PC-9 (cell line): ENCODE results near the gene ADCY3. TPM values are rescaled to one million over a fixed set of nuclear protein-coding genes. Genes with fewer than 3 reads are reported as not detected.

Source experiments
- BruUV-seq: library from RNA; stranded (reverse); fragments of 400-500 nt; replicated peaks from 2 replicates; lab custom pipeline; 2021; lab: Mats Ljungman, UMichigan
- CTCF ChIA-PET: fragments of 300-600 bp; sonication (Branson Sonifier 250); formaldehyde crosslinking; loops from one replicate; lab custom pipeline; 2022; ENCODE audit warnings: antibody characterized with exemption; lab: Charles Lee
- POLR2A ChIA-PET: fragments of 300-600 bp; sonication (Branson Sonifier 250); formaldehyde crosslinking; loops from one replicate; lab custom pipeline; 2022; ENCODE audit warnings: antibody characterized with exemption; ENCODE audit not compliant: unreplicated experiment; lab: Charles Lee
- DNase-seq, 2 experiments: peaks; one replicate each; pipeline versions ENCODE4 v3.0.0 to v3.0.0-alpha.2; 2015 to 2022; ENCODE audit warnings: mixed read lengths in 1 of 2
- H2AFZ ChIP-seq: fragments of 200-600 bp; sonication (generic); 2 replicates; pipeline ENCODE4 v1.8.1; 2017; ENCODE audit warnings: antibody characterized with exemption
- H3F3A ChIP-seq: fragments of 200-600 bp; sonication (generic); 2 replicates; pipeline ENCODE4 v1.8.1; 2017; ENCODE audit warnings: antibody characterized with exemption, mild to moderate bottlenecking, low read depth; ENCODE audit not compliant: insufficient read depth
- H3K27ac ChIP-seq: fragments of 200-600 bp; sonication (generic); 2 replicates; pipeline ENCODE4 v1.6.1; 2016; ENCODE audit warnings: mixed run types
- H3K27me3 ChIP-seq: fragments of 200-600 bp; sonication (generic); 2 replicates; pipeline ENCODE4 v1.6.1; 2016; ENCODE audit warnings: low read depth, mixed run types; ENCODE audit not compliant: insufficient read depth
- H3K36me3 ChIP-seq: fragments of 200-600 bp; sonication (generic); 2 replicates; pipeline ENCODE4 v1.6.1; 2016; ENCODE audit warnings: low read depth, mixed run types
- H3K4me1 ChIP-seq: fragments of 200-600 bp; sonication (generic); replicated peaks from 2 replicates; pipeline ENCODE4 v1.6.1; 2016; ENCODE audit warnings: mixed run types; ENCODE audit not compliant: insufficient read depth
- H3K4me2 ChIP-seq: fragments of 200-600 bp; sonication (generic); 2 replicates; pipeline ENCODE4 v1.6.1; 2017; ENCODE audit warnings: mixed run types
- H3K4me3 ChIP-seq: fragments of 200-600 bp; sonication (generic); 2 replicates; pipeline ENCODE4 v1.6.1; 2016; ENCODE audit warnings: mixed run types
- H3K79me2 ChIP-seq: fragments of 200-600 bp; sonication (generic); 2 replicates; pipeline ENCODE4 v1.6.1; 2017; ENCODE audit warnings: low read depth, mixed run types
- H3K9me2 ChIP-seq: fragments of 200-600 bp; sonication (generic); 2 replicates; pipeline ENCODE4 v1.8.1; 2017; ENCODE audit warnings: mild to moderate bottlenecking; ENCODE audit not compliant: insufficient read depth
- H3K9me3 ChIP-seq: fragments of 200-600 bp; sonication (generic); 2 replicates; pipeline ENCODE4 v1.8.1; 2016; ENCODE audit warnings: low read depth; ENCODE audit not compliant: insufficient read depth
- H4K20me1 ChIP-seq: fragments of 200-600 bp; sonication (generic); 2 replicates; pipeline ENCODE4 v1.8.1; 2017; ENCODE audit not compliant: insufficient read depth
- CTCF ChIP-seq: fragments of 200-600 bp; sonication (generic); conservative IDR thresholded peaks from 2 replicates; pipeline ENCODE4 v1.6.1; 2017; ENCODE audit warnings: mixed run types, antibody characterized with exemption, mild to moderate bottlenecking, moderate library complexity
- EZH2 ChIP-seq: fragments of 200-600 bp; sonication (generic); IDR thresholded peaks from 2 replicates; pipeline ENCODE4 v1.8.0; 2017; ENCODE audit warnings: antibody characterized with exemption, low read depth
- intact Hi-C: fragments of 100-400 bp; cut with micrococcal nuclease; formaldehyde crosslinking; loops from one replicate; pipeline ENCODE4 v1.10.0; 2022; ENCODE audit not compliant: unreplicated experiment
- total RNA-seq: library from RNA; stranded (reverse); gene quantifications from 2 replicates; pipeline ENCODE4 v1.2.3, GENCODE V29; 2021

The ADCY3 gene
- total RNA-seq, 1 experiment from 2014 or later = 46.3 TPM

DNA sequence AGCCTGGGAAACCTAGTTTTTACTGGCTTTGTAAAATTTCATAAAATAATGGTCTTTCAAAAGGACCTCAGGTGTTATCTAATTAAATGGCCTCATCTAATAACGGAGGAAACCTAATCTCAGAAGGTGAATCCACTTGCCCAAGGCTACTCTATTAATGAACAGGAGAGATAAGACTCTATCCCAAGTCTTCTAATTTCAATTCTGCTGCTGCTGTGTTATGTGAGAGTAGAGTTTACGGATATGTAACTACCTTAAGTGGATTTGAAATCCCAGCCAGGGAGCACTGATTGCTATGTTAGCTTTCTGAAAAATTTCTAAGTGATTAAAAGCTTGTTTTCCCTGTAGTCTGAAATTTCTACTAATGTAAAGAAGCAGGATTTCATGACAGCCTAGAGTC is 17.2 kb upstream of the ADCY3 start:
- no TSS peak for BruUV-seq
- peak overlapping the region; percentile 59; the same call in 1 of the 2 replicates for H2AFZ ChIP-seq
- no peak for DNase-seq
- no peak overlapping the region for H3K27ac ChIP-seq
- no peaks in the 10 kb centered on the region for H3K36me3 ChIP-seq
- no peaks in the 10 kb centered on the region for H3K9me2 ChIP-seq
- no peak overlapping the region for H3K4me3 ChIP-seq
- peak overlapping the region; percentile 35 for H3K4me2 ChIP-seq
- no peaks in the 10 kb centered on the region for H3F3A ChIP-seq
- ChIA-PET CTCF (interaction anchor here (0.6 kb wide), 1 partner anchor 1532 kb away, joined by 3 read pairs; no protein-coding TSS in a partner anchor), POLR2A (interaction anchor here (0.7 kb wide), 1 partner anchor 142 kb away, joined by 3 read pairs; no protein-coding TSS in a partner anchor)
- intact Hi-C loops = no loop called here
- H4K20me1 ChIP-seq = no peaks in the 10 kb centered on the region
- no peaks in the 10 kb centered on the region for H3K9me3 ChIP-seq
- H3K27me3 ChIP-seq = no peaks in the 10 kb centered on the region
- TF ChIP-seq EZH2 (no peak), CTCF (no peak)
- no peaks in the 10 kb centered on the region for H3K79me2 ChIP-seq
- no peaks in the 10 kb centered on the region for H3K4me1 ChIP-seq

DNA sequence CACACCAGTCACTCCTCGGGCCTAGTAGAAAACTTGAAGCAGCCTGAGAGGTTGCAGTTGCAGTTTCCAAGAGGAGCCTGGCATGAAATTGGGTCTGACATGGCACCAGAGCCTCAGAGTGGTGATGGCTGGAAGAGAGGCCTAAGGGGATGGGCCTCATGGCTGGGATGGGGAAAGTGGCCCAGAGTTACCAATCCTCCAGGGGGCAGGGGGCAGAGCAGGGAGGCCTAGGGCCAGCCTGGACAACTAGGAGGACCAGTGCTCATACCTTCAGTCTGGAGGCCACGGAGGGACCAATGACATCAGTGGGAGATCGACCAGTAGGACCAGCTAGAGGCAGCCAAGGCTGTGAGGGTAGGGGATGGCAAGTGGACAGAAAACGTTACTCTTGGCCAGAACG is 15.1 kb upstream of the ADCY3 start:
- H2AFZ ChIP-seq = no peak overlapping the region
- POLR2A ChIA-PET = no interaction called here
- no peaks in the 10 kb centered on the region for H3K79me2 ChIP-seq
- no peaks in the 10 kb centered on the region for H3K9me2 ChIP-seq
- no peak overlapping the region for H3K27ac ChIP-seq
- no peaks in the 10 kb centered on the region for H3K4me1 ChIP-seq
- BruUV-seq = no TSS peak
- no peaks in the 10 kb centered on the region for H3K27me3 ChIP-seq
- TF ChIP-seq CTCF = no peak
- no peak for TF ChIP-seq EZH2
- CTCF ChIA-PET = no interaction called here
- no peak overlapping the region for H3K4me2 ChIP-seq
- DNase-seq = no peak
- no peaks in the 10 kb centered on the region for H3K36me3 ChIP-seq
- intact Hi-C loops = no loop called here
- no peaks in the 10 kb centered on the region for H4K20me1 ChIP-seq
- H3K9me3 ChIP-seq = no peaks in the 10 kb centered on the region
- H3K4me3 ChIP-seq = no peak overlapping the region
- no peaks in the 10 kb centered on the region for H3F3A ChIP-seq

DNA sequence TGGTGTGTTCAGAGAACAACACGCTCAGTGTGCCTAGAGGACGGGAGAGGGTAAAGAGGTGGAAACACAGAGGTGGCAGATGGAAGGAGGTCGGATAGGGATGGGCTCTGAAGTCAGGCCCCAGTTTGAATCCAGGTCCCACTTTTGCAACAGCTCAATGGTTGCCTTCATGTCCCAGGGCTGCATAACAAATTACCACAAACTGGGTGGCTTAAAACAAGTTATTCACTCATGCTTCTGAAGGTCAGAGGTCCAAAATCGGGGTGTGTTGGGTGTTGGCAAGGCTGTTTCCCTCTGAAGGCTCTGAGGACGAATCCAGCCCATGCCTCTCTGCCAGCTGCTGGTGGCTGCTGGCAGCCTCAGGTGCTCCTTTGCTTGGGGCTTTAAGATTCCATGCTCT is 12.7 kb upstream of the ADCY3 start:
- no peaks in the 10 kb centered on the region for H3K9me2 ChIP-seq
- no peaks in the 10 kb centered on the region for H3K36me3 ChIP-seq
- H3K4me3 ChIP-seq = no peak overlapping the region
- H3K27me3 ChIP-seq = no peaks in the 10 kb centered on the region
- no TSS peak for BruUV-seq
- CTCF ChIA-PET = no interaction called here
- POLR2A ChIA-PET = no interaction called here
- no peak for DNase-seq
- H3K9me3 ChIP-seq = no peaks in the 10 kb centered on the region
- no peak overlapping the region for H3K4me2 ChIP-seq
- no peaks in the 10 kb centered on the region for H3K4me1 ChIP-seq
- no peak for TF ChIP-seq EZH2
- TF ChIP-seq CTCF = no peak
- no peaks in the 10 kb centered on the region for H3K79me2 ChIP-seq
- no peak overlapping the region for H3K27ac ChIP-seq
- intact Hi-C loops = no loop called here
- H3F3A ChIP-seq = no peaks in the 10 kb centered on the region
- H2AFZ ChIP-seq = no peak overlapping the region
- no peaks in the 10 kb centered on the region for H4K20me1 ChIP-seq
